Measurements from ENCODE around the gene FOXD4L6. TPM values are rescaled to one million over a fixed set of nuclear protein-coding genes. Genes with fewer than 3 reads are reported as not detected.
"Not testable (repeated sequence)": the region's sequence is repeated elsewhere in the genome, so short reads cannot be mapped to it uniquely, and the experiment has no call there.

FOXD4L6 gene
- total RNA-seq (2014; rRNA removed; shearing (Covaris generic)): 0.13 TPM in 1 of 2 replicates, not detected in the other
- polyA plus RNA-seq (2015; cell fraction: cytosol; rRNA removed): 0.05 TPM in 1 of 2 replicates, not detected in the other
- 0.19 and 0.28 TPM in 2 replicates for polyA plus RNA-seq (2015; cell fraction: nucleus; rRNA removed)

DNA sequence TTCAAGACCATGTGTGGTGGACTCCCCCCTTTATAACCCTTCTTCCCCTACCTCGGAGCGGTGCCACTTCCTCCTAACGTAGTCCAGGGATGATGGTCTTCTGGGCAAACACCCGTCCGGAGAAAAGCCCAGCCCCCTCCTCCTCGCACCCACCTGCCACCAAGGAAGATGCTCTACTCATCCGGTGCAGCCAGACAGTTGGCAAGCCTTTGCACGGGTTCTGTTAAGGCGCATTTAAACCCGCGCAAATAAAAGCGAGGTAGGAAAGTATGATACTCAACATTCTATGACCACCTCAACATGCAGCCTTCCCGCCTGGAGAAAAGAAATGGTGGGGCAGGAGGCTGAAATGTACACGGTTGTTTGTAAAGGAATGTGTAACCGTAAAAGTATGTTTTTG lies at the start of gene FOXD4L6:
TSS of gene FOXD4L6 (minus strand) at position 101 of the 400 bp plus-strand sequence. CDS start 298 bp downstream, outside the sequence.
- DNase-seq (ENCODE audit: low read depth): not testable (repeated sequence)

DNA sequence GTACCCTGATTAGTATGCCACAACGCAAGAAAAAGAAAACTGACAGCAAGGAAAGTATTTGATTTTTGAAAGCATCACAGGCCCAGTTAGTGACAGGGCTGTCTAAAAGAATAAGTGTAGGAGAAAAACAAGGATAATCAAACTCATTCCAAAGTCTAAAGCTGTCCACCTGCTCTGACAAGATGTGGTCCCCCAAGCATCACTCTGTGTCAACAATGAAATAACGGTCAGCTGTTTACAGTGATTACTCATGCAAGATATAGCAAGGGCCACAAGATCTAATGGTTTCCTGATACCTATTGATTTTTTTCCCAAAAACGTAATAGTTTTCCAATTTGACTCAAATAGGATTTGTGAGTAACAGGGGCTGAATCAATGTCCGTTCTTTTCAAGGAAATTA lies 46.5 kb upstream of the FOXD4L6 start:
- DNase-seq (ENCODE audit: low read depth): not testable (repeated sequence)

DNA sequence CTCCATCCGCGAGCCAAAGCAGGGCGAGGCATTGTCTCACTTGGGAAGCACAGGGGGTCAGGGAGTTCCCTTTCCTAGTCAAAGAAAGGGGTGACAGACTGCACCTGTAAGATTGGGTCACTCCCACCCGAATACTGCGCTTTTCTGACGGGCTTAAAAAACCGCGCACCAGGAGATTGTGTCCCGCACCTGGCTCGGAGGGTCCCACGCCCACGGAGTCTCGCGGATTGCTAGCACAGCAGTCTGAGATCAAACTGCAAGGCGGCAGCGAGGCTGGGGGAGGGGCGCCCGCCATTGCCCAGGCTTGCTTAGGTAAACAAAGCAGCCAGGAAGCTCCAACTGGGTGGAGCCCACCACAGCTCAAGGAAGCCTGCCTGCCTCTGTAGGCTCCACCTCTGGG lies 21.6 kb upstream of the FOXD4L6 start:
- DNase-seq (ENCODE audit: low read depth): not testable (repeated sequence)

DNA sequence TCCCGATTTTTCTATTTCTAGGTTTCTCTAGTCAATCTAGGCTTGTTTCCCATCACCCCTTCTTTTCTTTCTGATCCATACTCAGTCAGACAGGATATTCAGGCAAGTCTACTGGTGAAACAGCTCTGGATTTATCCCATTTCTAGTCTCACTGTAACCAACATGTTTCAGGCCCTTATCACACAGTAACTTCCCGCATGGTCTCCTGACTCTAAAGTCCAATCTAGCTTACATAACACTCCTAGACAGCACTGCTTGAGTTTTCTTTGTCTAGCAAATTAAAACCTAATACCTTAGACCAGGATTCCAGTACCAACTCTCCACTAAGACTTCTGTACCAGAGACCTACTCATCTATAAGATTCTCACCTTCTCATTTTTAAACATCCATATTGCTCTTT lies 13.4 kb upstream of the FOXD4L6 start:
- not testable (repeated sequence) for DNase-seq (ENCODE audit: low read depth)

DNA sequence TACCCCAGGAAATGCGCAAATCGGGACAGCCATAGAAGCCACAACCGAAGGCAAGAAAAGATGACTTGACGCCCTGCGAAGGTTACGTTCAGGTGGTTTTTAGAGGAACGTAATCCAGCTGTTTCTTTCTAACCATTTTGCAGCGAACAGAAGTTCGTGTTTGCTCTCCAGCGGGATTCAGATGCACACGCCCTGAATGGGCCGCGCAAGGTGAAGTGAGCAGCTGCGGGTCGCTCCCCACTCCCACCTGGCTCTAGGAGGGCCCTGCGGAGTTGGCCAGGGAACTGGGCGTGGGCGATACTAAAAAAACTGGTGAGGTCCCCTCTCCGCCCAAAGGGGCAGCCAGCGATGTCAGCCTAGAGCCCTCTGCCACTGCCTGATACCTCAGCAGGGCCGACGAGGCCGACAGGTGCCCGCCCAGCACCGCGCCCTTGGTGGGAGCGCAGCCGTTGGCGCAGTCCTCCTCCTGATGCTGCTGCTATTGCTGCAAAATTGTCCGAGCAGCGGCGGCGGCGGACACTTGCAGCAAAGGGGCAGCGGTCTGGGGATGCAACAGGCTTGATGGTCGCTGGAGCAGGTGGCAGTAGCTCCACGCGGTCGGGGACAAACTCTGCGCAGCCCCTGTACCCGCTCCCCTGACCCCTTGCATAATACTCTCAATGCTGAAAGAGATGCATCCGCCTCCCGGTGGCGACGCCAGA lies 1.6 kb downstream of the FOXD4L6 start:
- not testable (repeated sequence) for DNase-seq (ENCODE audit: low read depth)

DNA sequence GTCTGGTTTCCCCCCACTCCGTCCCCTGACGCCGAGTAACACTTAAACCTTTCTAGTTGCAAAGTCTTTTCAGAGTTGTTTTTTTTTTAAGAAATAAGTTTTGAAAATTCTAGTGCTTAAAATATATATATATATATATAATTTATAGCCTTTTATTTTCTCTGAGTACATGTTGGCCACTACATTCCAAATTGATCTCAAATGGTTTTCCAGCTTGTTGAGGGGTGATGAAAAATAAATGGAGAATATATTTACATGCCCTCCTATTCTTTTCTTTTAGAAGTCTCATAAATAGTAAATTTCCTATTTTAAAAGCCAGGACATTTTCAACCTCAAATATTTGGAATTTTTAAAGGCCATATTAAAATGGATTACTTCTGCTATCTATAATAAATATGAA lies 2.5 kb downstream of the FOXD4L6 start:
- DNase-seq (ENCODE audit: low read depth): not testable (repeated sequence)

DNA sequence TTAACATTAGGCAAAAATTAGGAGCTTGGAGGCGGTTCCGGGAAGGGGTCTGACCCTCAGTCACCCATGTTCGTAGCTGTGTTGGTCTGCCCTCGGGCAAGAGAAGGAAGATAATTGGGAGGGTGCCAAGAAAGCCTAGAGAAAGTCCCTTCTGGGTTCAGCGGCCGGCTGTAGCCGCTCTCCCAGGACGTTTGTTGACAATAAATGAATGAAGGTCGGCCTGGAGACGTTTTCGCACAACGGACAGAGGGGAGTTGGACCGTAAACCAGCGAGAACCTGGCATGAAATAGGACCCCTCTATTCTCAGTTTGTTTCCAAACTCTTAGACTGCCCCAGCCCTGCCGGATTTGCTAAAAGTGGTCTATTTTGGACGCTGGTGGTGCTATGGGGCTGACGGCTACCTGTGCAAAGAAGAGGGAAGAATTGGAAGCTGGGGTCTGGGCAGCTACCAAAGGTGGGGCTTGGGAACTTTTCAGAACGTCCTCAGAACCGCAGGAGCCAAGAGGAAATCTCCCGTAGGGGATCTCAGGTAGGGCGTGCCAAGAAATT lies 3.3 kb downstream of the FOXD4L6 start:
- DNase-seq (ENCODE audit: low read depth): not testable (repeated sequence)

DNA sequence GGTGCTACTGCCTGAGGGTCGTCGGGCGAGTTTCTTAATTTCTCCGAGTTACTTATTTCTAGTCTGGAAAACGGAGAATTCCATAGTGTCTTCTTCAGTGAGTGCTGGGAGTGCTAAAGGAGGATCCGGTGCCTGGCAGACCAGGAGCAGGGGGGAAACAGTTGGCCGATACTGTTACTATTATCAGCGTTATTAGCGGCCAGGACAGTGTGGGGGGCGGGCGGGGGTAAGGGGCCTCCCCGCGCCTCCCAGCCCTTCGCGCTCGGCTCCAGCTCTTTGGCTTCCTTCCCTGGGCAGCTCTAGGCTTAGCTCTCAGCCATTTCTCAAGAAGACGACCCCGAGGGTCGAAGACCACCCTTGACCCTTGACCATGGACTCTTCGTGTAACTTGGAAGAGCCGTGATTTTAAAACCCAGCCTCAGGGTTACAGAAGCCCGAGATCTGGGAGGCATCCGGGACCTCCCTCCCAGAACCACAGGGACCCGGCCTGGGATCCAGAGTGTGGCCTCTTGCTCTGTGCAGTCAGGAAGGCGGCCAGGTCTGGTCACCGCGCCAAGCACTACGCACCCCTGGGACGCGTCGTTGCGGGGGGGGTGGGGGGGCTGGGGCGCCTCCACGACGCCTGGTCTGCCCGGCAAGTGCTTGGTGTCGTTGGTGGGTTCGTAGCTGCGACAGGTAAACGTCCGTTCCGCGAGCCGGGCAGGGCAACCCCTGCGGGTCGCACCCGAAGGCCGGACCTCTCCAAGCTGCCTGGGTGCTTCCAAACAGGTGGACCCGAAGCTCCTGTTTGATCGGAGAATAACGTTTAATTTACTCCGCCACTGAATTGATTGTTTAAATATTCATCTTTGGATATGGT lies 4.0 kb downstream of the FOXD4L6 start:
- DNase-seq (ENCODE audit: low read depth): not testable (repeated sequence)

DNA sequence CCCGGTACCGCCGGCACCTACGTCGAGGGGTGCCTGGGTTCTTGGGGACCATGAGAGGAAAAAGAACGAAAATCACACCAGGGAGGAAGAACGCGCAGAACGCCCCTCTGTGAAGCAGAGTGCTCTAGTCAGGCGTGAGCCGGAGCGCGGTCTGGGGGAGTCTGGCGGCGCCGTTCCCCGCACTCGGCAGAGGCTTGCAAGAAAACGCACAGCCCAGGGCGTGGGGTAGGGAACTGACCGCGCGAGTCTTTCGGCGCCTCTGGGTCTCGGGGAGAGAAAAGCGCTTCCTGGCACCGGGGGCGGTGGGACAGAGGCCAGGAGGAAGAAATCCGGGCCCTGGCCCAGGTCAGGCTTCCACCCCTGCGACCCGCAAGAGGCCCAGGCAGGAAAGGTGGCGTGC lies 4.7 kb downstream of the FOXD4L6 start:
- DNase-seq (ENCODE audit: low read depth): not testable (repeated sequence)

DNA sequence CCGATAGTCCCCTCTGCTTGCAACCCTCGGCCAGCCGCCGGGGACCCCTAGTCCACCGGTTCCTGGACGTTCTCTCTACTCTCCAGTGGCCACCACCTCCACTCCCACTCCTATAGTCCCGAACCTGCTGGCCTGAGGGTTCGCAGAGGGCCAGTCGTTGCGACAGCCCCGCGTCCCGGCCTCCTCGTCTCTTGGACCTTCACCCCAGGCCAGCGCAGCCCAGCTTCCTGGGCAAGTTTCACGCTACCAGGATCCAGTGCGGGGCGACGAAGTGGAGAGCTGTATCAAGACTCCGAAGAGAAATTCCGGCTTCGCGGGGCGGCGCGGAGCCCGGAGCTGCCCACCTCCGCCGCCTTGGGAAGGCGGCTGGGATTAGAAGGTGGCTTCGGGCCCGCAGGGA lies 5.1 kb downstream of the FOXD4L6 start:
- not testable (repeated sequence) for DNase-seq (ENCODE audit: low read depth)

DNA sequence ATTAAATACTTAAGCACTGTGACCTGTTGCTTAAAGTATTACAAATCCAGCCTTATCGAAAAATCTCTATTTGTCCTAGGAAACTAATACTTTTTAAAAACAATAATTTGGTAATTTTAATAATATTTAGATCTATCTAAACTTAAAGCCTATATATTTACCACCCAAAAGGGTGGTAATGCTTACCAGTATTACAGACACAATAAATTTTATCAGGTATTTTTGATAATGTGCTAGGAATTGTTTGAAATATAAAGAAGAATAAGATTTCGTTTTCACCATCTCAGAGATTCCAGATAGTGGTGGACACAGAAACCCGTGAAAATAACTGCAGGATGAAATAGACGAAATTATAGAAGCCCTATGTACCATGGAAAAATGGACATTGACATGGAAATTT lies 7.8 kb downstream of the FOXD4L6 start:
- not testable (repeated sequence) for DNase-seq (ENCODE audit: low read depth)

DNA sequence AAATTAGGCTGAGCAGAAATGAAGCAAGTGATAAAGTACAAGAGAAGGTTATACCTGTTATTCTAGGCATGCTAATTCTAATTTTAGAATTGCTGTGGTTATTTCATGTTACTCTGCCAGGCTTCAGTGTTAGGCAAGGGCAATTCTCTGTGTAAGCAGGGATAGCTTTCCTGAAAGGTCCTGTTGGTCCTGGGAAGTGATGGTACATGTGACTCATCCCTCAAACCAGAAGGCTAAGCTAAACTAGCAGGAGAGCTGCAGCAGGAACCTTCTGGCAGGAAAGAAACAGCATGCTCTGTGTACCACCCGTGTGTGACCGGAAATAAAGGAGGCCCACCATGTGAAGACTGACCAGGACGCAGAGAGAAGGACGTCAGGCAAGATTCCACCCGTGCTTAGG lies 8.8 kb downstream of the FOXD4L6 start:
- DNase-seq (ENCODE audit: low read depth): not testable (repeated sequence)

DNA sequence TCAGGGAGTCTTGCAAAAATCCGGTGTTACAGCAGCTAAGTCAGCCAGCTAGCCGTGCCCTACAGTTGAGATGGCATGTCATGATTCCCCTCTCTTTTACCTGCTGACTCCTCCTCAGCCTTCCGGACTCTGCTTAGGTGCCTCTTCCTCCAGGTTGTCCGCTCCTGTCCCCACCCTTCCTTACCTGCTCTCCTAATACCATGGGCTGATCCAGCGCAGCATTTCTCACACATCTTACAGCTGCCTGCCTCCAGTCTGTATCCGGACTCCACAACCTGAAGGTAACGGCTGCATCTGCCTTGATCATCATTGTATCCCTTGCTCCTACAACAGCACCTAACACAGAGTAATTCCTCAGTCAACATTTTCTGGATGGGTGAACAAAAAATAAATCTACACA lies 9.2 kb downstream of the FOXD4L6 start:
- not testable (repeated sequence) for DNase-seq (ENCODE audit: low read depth)

DNA sequence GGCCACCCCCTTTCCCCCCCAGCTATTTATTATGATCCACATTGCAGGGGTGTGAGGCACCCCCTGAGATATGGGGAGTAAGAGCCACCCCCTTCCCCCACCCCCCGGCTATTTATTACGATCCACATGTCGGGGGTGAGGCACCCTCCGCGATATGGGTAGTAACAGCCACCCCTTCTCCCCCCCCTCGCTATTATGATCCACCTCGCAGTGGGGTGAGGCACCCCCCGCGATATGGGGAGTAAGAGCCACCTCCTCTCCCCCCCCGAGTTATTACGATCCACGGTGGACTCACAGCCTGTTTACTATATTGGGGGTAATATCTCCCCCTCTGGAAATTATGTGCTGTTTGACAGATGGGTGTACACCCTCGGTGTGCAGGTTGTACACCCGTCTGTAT lies 15.1 kb downstream of the FOXD4L6 start:
- not testable (repeated sequence) for DNase-seq (ENCODE audit: low read depth)

DNA sequence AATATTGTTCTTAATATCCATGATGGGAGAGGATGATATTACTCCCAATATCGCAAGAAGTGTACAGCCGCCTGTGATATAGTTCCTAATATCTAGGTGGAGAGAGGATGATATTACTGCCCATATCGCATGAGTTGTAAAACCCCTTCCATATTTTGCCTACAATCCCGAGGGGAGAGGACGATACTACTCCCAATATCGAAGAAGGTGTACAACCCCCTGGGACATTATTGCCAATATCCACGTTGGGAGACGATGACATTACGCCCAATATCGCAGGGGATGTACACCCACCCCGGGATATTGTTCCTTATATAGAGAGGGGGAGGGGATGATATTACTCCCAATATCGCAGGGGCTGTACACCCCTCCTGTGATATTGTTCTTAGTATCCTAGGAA lies 17.1 kb downstream of the FOXD4L6 start:
- DNase-seq (ENCODE audit: low read depth): not testable (repeated sequence)

DNA sequence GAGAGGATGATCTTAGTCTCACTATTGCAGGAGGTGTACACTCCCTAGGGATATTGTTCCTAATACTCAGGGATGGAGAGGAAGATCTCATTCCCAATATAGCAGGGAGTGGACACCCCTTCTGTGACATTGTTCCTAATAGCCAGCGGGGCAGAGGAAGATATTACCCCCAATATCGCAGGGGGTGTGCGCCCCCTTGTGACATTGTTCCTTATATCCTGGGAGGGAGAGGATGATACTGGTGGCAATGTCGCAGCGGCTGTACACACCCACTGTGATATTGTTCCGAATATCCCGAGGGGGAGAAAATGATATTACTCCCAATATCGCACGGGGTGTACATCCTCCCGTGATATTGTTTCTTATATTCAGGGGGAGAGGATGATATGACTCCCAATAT lies 17.6 kb downstream of the FOXD4L6 start:
- peak; percentile 16 for DNase-seq (ENCODE audit: low read depth)

DNA sequence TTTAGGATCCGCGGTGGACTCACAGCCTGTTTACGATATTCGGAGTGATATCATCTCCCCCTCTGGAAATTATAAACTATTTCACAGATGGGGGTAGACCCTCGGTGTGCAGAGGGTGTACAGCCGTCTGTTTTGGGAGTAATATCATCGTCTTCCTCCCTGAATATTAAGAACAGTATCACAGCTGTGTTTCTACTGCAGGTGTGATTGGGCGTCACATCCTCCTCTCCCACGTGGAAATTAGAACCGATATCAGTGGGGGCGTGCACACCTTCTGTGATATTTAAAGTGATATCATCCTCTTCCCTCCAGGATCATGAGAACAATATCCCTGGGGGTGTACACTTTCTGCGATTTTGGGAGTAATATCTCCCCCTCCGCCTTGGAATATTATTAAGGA lies 19.2 kb downstream of the FOXD4L6 start:
- not testable (repeated sequence) for DNase-seq (ENCODE audit: low read depth)

DNA sequence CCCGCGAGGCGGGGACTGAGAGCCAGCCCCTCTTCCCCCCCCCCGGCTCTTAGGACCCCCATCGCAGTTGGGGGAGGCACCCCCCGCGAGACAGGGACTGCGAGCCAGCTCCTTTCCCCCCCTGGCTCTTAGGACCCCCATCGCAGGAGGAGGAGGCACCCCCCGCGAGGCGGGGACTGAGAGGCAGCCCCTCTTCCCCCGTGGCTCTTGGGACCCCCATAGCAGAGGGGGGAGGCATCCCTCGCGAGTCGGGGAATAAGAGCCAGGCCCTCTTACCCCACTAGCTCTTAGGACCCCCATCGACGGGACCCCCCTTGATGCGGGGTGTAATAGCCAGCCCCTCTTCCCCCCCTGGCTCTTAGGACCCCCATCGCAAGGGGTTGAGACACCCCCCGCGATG lies 19.7 kb downstream of the FOXD4L6 start:
- not testable (repeated sequence) for DNase-seq (ENCODE audit: low read depth)

DNA sequence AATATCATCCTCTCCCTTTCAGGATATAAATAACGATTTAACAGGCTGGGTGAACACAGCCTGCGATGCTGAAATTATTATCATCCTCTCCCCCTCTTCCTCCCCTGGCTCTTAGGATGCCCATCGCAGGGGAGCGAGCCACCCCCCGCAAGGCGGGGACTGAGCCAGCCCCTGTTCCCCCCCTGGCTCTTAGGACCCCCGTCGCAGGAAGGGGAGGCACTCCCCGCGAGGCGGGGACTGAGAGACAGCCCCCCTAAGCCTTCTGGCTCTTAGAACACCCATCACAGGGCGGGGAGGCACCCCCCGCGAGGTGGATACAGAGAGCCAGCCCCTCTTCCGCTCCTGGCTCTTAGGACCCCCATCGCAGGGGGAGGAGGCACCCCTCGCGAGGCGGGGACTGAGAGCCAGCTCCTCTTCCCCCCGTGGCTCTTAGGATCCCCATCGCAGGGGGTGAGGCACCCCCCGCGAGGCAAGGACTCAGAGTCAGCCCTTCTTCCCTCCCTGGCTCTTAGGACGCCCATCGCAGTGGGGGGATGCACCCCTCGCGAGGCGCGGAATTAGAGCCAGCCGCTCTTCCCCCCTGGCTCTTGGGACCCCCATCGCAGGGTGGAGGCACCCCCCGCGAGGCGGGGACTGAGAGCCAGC lies 21.9 kb downstream of the FOXD4L6 start:
- not testable (repeated sequence) for DNase-seq (ENCODE audit: low read depth)

DNA sequence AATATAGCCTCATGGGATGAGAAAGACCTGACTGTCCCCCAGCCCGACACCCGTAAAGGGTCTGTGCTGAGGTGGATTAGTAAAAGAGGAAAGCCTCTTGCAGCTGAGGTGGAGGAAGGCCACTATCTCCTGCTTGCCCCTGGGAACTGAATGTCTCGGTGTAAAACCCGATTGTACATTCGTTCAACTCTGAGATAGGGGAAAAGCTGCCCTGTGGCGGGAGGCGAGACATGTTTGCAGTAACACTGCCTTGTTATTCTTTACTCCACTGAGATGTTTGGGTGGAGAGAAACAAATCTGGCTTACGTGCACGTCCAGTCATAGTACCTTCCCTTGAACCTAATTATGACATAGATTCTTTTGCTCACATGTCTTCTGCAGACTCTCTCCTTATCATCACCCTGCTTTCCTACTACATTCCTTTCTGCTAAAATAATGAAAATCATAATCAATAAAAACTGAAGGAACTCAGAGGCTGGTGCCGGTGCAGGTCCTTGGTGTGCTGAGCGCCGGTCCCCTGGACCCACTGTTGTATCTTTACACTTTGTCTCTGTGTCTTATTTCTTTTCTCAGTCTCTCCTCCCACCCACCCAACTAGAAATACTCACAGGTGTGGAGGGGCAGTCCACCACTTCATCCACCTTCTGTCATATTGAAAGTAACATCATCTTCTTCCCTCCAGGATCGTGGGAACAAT lies 22.8 kb downstream of the FOXD4L6 start:
- DNase-seq (ENCODE audit: low read depth): not testable (repeated sequence)

DNA sequence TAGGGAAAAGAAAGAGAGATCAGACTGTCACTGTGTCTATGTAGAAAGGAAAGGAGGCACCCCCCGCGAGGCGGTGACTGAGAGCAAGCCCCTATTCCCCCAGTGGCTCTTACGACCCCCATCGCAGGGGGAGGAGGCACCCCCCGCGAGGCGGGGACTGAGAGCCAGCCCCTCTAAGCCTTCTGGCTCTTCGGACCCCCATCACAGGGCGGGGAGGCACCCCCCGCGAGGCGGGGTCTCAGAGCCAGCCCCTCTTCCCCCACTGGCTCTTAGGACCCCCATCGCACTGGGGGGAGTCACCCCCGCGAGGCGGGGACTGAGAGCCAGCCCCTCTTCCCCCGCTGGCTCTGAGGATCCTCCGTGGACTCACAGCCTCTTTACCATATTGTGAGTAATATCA lies 23.9 kb downstream of the FOXD4L6 start:
- DNase-seq (ENCODE audit: low read depth): not testable (repeated sequence)
